Measurements from ENCODE around the gene RTL10. TPM values are rescaled to one million over a fixed set of nuclear protein-coding genes. Genes with fewer than 3 reads are reported as not detected.
A peak's percentile ranks its signal among the peaks of the same experiment; 100 is the strongest.
"Not testable (repeated sequence)": the region's sequence is repeated elsewhere in the genome, so short reads cannot be mapped to it uniquely, and the experiment has no call there.

RTL10 gene
- total RNA-seq, 1 experiment from 2014 or later: 24.4 TPM

- Histone ChIP-seq H2BK12ac (ENCODE audit: insufficient read length, low read depth, low read length) (no peak overlapping the region), H3K27ac (ENCODE audit: insufficient read length, low read depth, low read length) (no peak overlapping the region), H2BK15ac (ENCODE audit: low read depth, low read length) (no peak overlapping the region), H3K79me2 (ENCODE audit: insufficient read depth, low read length) (no peaks in the 10 kb centered on the region), H3K79me1 (ENCODE audit: insufficient read depth, low read depth, low read length, poor library complexity, severe bottlenecking) (no peaks in the 10 kb centered on the region), H3K23me2 (ENCODE audit: insufficient read length, low read depth, low read length, poor library complexity, severe bottlenecking) (no peaks in the 10 kb centered on the region), H4K5ac (ENCODE audit: insufficient read length, low read depth, low read length) (no peak overlapping the region), H2AFZ (ENCODE audit: low read length) (no peak overlapping the region), H4K91ac (ENCODE audit: insufficient read length, low read depth, low read length) (no peak overlapping the region), H3K9ac (ENCODE audit: extremely low read depth, insufficient read length, low read length) (no peak overlapping the region), H3K18ac (ENCODE audit: insufficient read length, low read depth, low read length) (no peak overlapping the region), H3K14ac (ENCODE audit: insufficient read depth, low read length) (no peak overlapping the region), H2BK5ac (ENCODE audit: insufficient read length, low read length) (no peak overlapping the region), H2BK120ac (ENCODE audit: low read depth, low read length, poor library complexity, severe bottlenecking) (no peak overlapping the region), H3K23ac (ENCODE audit: insufficient read length, low read depth, low read length) (no peak overlapping the region), H3K56ac (ENCODE audit: insufficient read length, low read depth, low read length) (no peak overlapping the region), H4K8ac (replicated peaks; ENCODE audit: insufficient read length, low read depth, low read length) (no peak overlapping the region), H4K20me1 (ENCODE audit: control insufficient read depth, insufficient read depth, insufficient read length) (no peaks in the 10 kb centered on the region), H3T11ph (ENCODE audit: low read length) (no peak overlapping the region), H3K4me1 (ENCODE audit: insufficient read depth, low read length) (no peaks in the 10 kb centered on the region), H3K9me3 (ENCODE audit: control insufficient read depth, low read depth, low read length) (no peaks in the 10 kb centered on the region), H3K4me2 (ENCODE audit: insufficient read depth, insufficient read length, low read length) (no peak overlapping the region), H3K4ac (ENCODE audit: low read depth, low read length) (no peak overlapping the region), H2BK20ac (ENCODE audit: low read depth, low read length, poor library complexity, severe bottlenecking) (no peak overlapping the region), H2AK5ac (ENCODE audit: insufficient read length, low read length) (no peak overlapping the region), H3K27me3 (ENCODE audit: insufficient read depth, low read length) (no peaks in the 10 kb centered on the region)
- Mint-ChIP-seq H3K27ac (peak overlapping the region in 1 of 3 experiments; percentile 70; a peak in 1 of 7 replicates), H3K9me3 (no peaks in the 10 kb centered on the region), H3K4me3 (no peak overlapping the region), H3K4me1 (no peaks in the 10 kb centered on the region), H3K36me3 (ENCODE audit: insufficient read depth in 1 of 3, low read depth in 3 of 3) (no peaks in the 10 kb centered on the region), H3K27me3 (ENCODE audit: low read depth) (no peaks in the 10 kb centered on the region; the same call in 1 of the 2 replicates)
- no peak for TF ChIP-seq CTCF (conservative IDR thresholded peaks at IDR 0.05)
- no CpG with 5 or more reads among the region's 7 CpGs for WGBS (ENCODE audit: extremely low coverage, insufficient read length, low lambda C conversion rate)
- DNase-seq: no peak
These were observed 22.1 kb downstream of the RTL10 start for GRCh38 chr22:19832476-19833108.

GRCh38 chr22:19831979-19832378 is 22.7 kb downstream of the RTL10 start:
- not testable (repeated sequence) for H3T11ph ChIP-seq (ENCODE audit: low read length); DNase-seq; H3K56ac ChIP-seq (ENCODE audit: insufficient read length, low read depth, low read length); H2AFZ ChIP-seq (ENCODE audit: low read length); H4K20me1 ChIP-seq (ENCODE audit: control insufficient read depth, insufficient read depth, insufficient read length); H2BK120ac ChIP-seq (ENCODE audit: low read depth, low read length, poor library complexity, severe bottlenecking); H4K5ac ChIP-seq (ENCODE audit: insufficient read length, low read depth, low read length); H4K91ac ChIP-seq (ENCODE audit: insufficient read length, low read depth, low read length); H2AK5ac ChIP-seq (ENCODE audit: insufficient read length, low read length); H3K27ac Mint-ChIP-seq; H3K27me3 Mint-ChIP-seq (ENCODE audit: low read depth); H3K79me2 ChIP-seq (ENCODE audit: insufficient read depth, low read length); H3K23me2 ChIP-seq (ENCODE audit: insufficient read length, low read depth, low read length, poor library complexity, severe bottlenecking); H3K27ac ChIP-seq (ENCODE audit: insufficient read length, low read depth, low read length); H3K4me1 Mint-ChIP-seq; H3K9ac ChIP-seq (ENCODE audit: extremely low read depth, insufficient read length, low read length); H3K18ac ChIP-seq (ENCODE audit: insufficient read length, low read depth, low read length); H3K4ac ChIP-seq (ENCODE audit: low read depth, low read length); H3K9me3 ChIP-seq (ENCODE audit: control insufficient read depth, low read depth, low read length); H3K4me3 Mint-ChIP-seq; H2BK15ac ChIP-seq (ENCODE audit: low read depth, low read length); H3K79me1 ChIP-seq (ENCODE audit: insufficient read depth, low read depth, low read length, poor library complexity, severe bottlenecking); H3K4me2 ChIP-seq (ENCODE audit: insufficient read depth, insufficient read length, low read length); H2BK20ac ChIP-seq (ENCODE audit: low read depth, low read length, poor library complexity, severe bottlenecking); H3K27me3 ChIP-seq (ENCODE audit: insufficient read depth, low read length); H4K8ac ChIP-seq (replicated peaks; ENCODE audit: insufficient read length, low read depth, low read length); H3K4me1 ChIP-seq (ENCODE audit: insufficient read depth, low read length); H2BK12ac ChIP-seq (ENCODE audit: insufficient read length, low read depth, low read length); H3K14ac ChIP-seq (ENCODE audit: insufficient read depth, low read length); H3K36me3 Mint-ChIP-seq (ENCODE audit: insufficient read depth in 1 of 3, low read depth in 3 of 3); H2BK5ac ChIP-seq (ENCODE audit: insufficient read length, low read length); H3K9me3 Mint-ChIP-seq; H3K23ac ChIP-seq (ENCODE audit: insufficient read length, low read depth, low read length)
- no CpG with 5 or more reads among the region's 3 CpGs for WGBS (ENCODE audit: extremely low coverage, insufficient read length, low lambda C conversion rate)

Measured in H9 (cell line).